ENCODE measurements around the gene RUSC1. TPM values are rescaled to one million over a fixed set of nuclear protein-coding genes. Genes with fewer than 3 reads are reported as not detected.

Gene RUSC1
- total and polyA plus RNA-seq, 2 donors (not counting 3 experiments of a cell fraction or from before 2014, with no cell fraction given), result 42.4 to 46.6 TPM

DNA sequence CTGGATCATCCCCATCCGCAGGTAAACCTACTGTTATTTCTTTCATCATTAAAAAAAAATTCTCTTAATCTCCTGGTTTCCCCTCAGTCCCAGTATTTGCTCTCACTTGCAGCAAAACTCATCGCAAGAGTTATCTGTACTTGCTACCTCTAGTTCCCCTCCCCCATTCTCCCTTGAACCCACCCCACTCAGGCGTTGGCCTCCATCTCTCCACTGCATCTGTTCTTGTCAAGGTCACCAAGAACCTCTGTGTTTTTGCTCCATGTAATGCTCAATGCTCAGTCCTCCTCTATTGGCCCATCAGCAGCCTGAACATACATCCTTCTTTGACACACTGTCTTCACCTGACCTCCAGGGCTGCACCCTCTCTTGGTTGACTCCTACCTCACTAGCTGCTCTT, 24.0 kb upstream of the RUSC1 start:
- FAIRE-seq (no peak), DNase-seq (ENCODE audit: low read depth, low spot score) (no peak)
- ChIA-PET POLR2A (no interaction called here), CTCF (interaction anchor here (0.5 kb wide), 1 partner anchor 19 kb away, joined by 3 read pairs; no protein-coding TSS in a partner anchor)
- no peaks in the 10 kb centered on the region for H3K79me2 ChIP-seq (ENCODE audit: control insufficient read depth, insufficient read depth, low read length)
- no peaks in the 10 kb centered on the region for H3K9me3 ChIP-seq (replicated peaks; ENCODE audit: control insufficient read depth, insufficient read depth, low read length)
- H3K9ac ChIP-seq (replicated peaks; ENCODE audit: extremely low read depth, insufficient read depth, low read length), result no peak overlapping the region
- no peak overlapping the region for H3K4me3 ChIP-seq (replicated peaks in 1 of 3; ENCODE audit: insufficient read depth in 1 of 3, low read depth in 1 of 3, low read length in 3 of 3)
- no peak overlapping the region for H3K27ac ChIP-seq (ENCODE audit: insufficient read depth, low read depth, low read length)
- H3K4me2 ChIP-seq (ENCODE audit: insufficient read depth, low read length), result no peak overlapping the region
- intact Hi-C loops (cut with micrococcal nuclease), result no loop called here
- no peak overlapping the region for H2AFZ ChIP-seq (ENCODE audit: low read depth, low read length)
- H3K27me3 ChIP-seq (ENCODE audit: control insufficient read depth in 2 of 2, insufficient read depth in 2 of 2, low read length in 2 of 2), result peaks cover 36 to 40% of the 10 kb centered on the region in 2 experiments
- H3K4me1 ChIP-seq (ENCODE audit: control insufficient read depth, extremely low read depth, insufficient read depth, low read length), result no peaks in the 10 kb centered on the region
- dilution Hi-C loops (cut with MboI; ENCODE audit: extremely low pct_ligation_motif_present, low sequenced_read_pairs), result no loop called here
- BruUV-seq (replicated peaks), result no TSS peak
- no peak for TF ChIP-seq GATA2 (IDR thresholded peaks at IDR 0.05; ENCODE audit: insufficient read depth, insufficient read length, low read depth, low read length)
- no peak for TF ChIP-seq POLR2A (IDR thresholded peaks at IDR 0.05; ENCODE audit: low read depth, low read length)
- TF ChIP-seq POLR2AphosphoS5 (IDR thresholded peaks at IDR 0.05; ENCODE audit: insufficient read depth, low read depth, low read length), result no peak
- TF ChIP-seq JUN (IDR thresholded peaks at IDR 0.05; ENCODE audit: borderline replicate concordance, insufficient read depth, insufficient read length, low read depth), result no peak
- TF ChIP-seq, protein P1, sequence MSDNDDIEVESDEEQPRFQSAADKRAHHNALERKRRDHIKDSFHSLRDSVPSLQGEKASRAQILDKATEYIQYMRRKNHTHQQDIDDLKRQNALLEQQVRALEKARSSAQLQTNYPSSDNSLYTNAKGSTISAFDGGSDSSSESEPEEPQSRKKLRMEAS (IDR thresholded peaks at IDR 0.05; ENCODE audit: insufficient read depth, insufficient read length), result no peak
- TF ChIP-seq FOS (IDR thresholded peaks at IDR 0.05; ENCODE audit: borderline replicate concordance, insufficient read depth, low read length), result no peak
- no peaks in the 10 kb centered on the region for H3K9me1 ChIP-seq (replicated peaks; ENCODE audit: control insufficient read depth, extremely low read depth, insufficient read depth, low read length)
- no peaks in the 10 kb centered on the region for H4K20me1 ChIP-seq (replicated peaks; ENCODE audit: control insufficient read depth, extremely low read depth, insufficient read depth, low read length)
- H3K36me3 ChIP-seq (ENCODE audit: control insufficient read depth in 2 of 2, extremely low read depth in 1 of 2, insufficient read depth in 2 of 2, low read length in 2 of 2), result no peaks in the 10 kb centered on the region

DNA sequence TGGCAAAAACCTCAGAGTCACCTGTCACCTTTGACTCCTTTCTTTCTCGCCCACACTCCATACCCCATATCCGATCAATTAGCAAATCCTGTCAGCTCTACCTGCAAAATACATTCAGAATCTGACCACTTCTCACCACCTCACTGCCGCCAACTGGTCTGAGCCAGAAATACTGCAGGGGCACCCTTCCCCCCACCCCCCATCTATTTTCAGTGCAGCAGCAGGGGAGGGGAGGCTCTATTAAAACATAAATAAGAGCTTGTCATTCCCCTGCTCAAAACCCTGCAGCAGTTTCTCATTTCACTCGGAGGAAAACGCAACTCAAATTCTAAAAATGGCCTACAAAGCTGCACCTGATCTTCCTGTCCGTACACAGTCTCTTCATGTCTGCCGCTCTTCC, 23.3 kb upstream of the RUSC1 start:
- Histone ChIP-seq H3K9me3 (replicated peaks; ENCODE audit: control insufficient read depth, insufficient read depth, low read length) (no peaks in the 10 kb centered on the region), H3K4me3 (replicated peaks in 1 of 3; ENCODE audit: insufficient read depth in 1 of 3, low read depth in 1 of 3, low read length in 3 of 3) (no peak overlapping the region), H4K20me1 (replicated peaks; ENCODE audit: control insufficient read depth, extremely low read depth, insufficient read depth, low read length) (no peaks in the 10 kb centered on the region), H3K4me2 (ENCODE audit: insufficient read depth, low read length) (no peak overlapping the region), H3K27me3 (ENCODE audit: control insufficient read depth in 2 of 2, insufficient read depth in 2 of 2, low read length in 2 of 2) (peaks cover 36 to 40% of the 10 kb centered on the region in 2 experiments), H3K79me2 (ENCODE audit: control insufficient read depth, insufficient read depth, low read length) (no peaks in the 10 kb centered on the region), H3K9ac (replicated peaks; ENCODE audit: extremely low read depth, insufficient read depth, low read length) (no peak overlapping the region), H3K4me1 (ENCODE audit: control insufficient read depth, extremely low read depth, insufficient read depth, low read length) (no peaks in the 10 kb centered on the region), H2AFZ (ENCODE audit: low read depth, low read length) (no peak overlapping the region), H3K9me1 (replicated peaks; ENCODE audit: control insufficient read depth, extremely low read depth, insufficient read depth, low read length) (no peaks in the 10 kb centered on the region), H3K27ac (ENCODE audit: insufficient read depth, low read depth, low read length) (no peak overlapping the region), H3K36me3 (ENCODE audit: control insufficient read depth in 2 of 2, extremely low read depth in 1 of 2, insufficient read depth in 2 of 2, low read length in 2 of 2) (no peaks in the 10 kb centered on the region)
- ChIA-PET CTCF (no interaction called here), POLR2A (no interaction called here)
- FAIRE-seq (no peak), DNase-seq (ENCODE audit: low read depth, low spot score) (no peak)
- BruUV-seq (replicated peaks), result no TSS peak
- no peak for TF ChIP-seq JUN (IDR thresholded peaks at IDR 0.05; ENCODE audit: borderline replicate concordance, insufficient read depth, insufficient read length, low read depth)
- TF ChIP-seq, protein P2, sequence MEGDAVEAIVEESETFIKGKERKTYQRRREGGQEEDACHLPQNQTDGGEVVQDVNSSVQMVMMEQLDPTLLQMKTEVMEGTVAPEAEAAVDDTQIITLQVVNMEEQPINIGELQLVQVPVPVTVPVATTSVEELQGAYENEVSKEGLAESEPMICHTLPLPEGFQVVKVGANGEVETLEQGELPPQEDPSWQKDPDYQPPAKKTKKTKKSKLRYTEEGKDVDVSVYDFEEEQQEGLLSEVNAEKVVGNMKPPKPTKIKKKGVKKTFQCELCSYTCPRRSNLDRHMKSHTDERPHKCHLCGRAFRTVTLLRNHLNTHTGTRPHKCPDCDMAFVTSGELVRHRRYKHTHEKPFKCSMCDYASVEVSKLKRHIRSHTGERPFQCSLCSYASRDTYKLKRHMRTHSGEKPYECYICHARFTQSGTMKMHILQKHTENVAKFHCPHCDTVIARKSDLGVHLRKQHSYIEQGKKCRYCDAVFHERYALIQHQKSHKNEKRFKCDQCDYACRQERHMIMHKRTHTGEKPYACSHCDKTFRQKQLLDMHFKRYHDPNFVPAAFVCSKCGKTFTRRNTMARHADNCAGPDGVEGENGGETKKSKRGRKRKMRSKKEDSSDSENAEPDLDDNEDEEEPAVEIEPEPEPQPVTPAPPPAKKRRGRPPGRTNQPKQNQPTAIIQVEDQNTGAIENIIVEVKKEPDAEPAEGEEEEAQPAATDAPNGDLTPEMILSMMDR (IDR thresholded peaks at IDR 0.05; ENCODE audit: extremely low read depth in 1 of 2, insufficient read depth in 1 of 2, low read depth in 1 of 2, low read length in 2 of 2), result no peak
- TF ChIP-seq, protein P1 (IDR thresholded peaks at IDR 0.05; ENCODE audit: insufficient read depth, insufficient read length), result no peak
- TF ChIP-seq POLR2A (IDR thresholded peaks at IDR 0.05; ENCODE audit: low read depth, low read length), result no peak
- no peak for TF ChIP-seq MYC (IDR thresholded peaks at IDR 0.05; ENCODE audit: low read depth, low read length)
- intact Hi-C loops (cut with micrococcal nuclease) (no loop called here), dilution Hi-C loops (cut with MboI; ENCODE audit: extremely low pct_ligation_motif_present, low sequenced_read_pairs) (no loop called here)

Data from endothelial cell of umbilical vein (primary cell).